HG03460 (cell line): ENCODE measurements around the gene PPM1D.

Experiments used
- ATAC-seq: cut with Tn5 transposase; IDR thresholded peaks from one replicate; pipeline ENCODE4 v1.9.1; 2021; ENCODE audit not compliant: unreplicated experiment

The PPM1D gene

GRCh38 chr17:60618080-60618479, 18.1 kb downstream of the PPM1D start:
- no peak for ATAC-seq

- no peak for ATAC-seq
These were observed 19.0 kb downstream of the PPM1D start for GRCh38 chr17:60618854-60619526.

- ATAC-seq: no peak
These were observed 23.0 kb downstream of the PPM1D start for GRCh38 chr17:60622961-60623360.

GRCh38 chr17:60623415-60623814, 23.4 kb downstream of the PPM1D start:
- ATAC-seq: no peak

- no peak for ATAC-seq
These were observed 27.1 kb downstream of the PPM1D start for GRCh38 chr17:60627124-60627523.

- no peak for ATAC-seq
These were observed 28.4 kb downstream of the PPM1D start for GRCh38 chr17:60628252-60628889.

GRCh38 chr17:60629120-60629519, 29.1 kb downstream of the PPM1D start:
- no peak for ATAC-seq

- no peak for ATAC-seq
These were observed 30.4 kb downstream of the PPM1D start for GRCh38 chr17:60630352-60630751.

GRCh38 chr17:60631119-60631518, 31.1 kb downstream of the PPM1D start:
- ATAC-seq: no peak

- no peak for ATAC-seq
These were observed 37.7 kb downstream of the PPM1D start for GRCh38 chr17:60637683-60638082.

GRCh38 chr17:60639019-60639330, 39.0 kb downstream of the PPM1D start:
- no peak for ATAC-seq

- no peak for ATAC-seq
These were observed 40.5 kb downstream of the PPM1D start for GRCh38 chr17:60640503-60640902.

- ATAC-seq: no peak
These were observed 41.1 kb downstream of the PPM1D start for GRCh38 chr17:60641126-60641525.

- no peak for ATAC-seq
These were observed 41.8 kb downstream of the PPM1D start for GRCh38 chr17:60641810-60642220.

- no peak for ATAC-seq
These were observed 46.0 kb downstream of the PPM1D start for GRCh38 chr17:60645918-60646523.

GRCh38 chr17:60646701-60647100, 46.7 kb downstream of the PPM1D start:
- no peak for ATAC-seq

- no peak for ATAC-seq
These were observed 47.7 kb downstream of the PPM1D start for GRCh38 chr17:60647705-60648104.

GRCh38 chr17:60652454-60653247, 52.7 kb downstream of the PPM1D start:
- peak; percentile 92 for ATAC-seq

- no peak for ATAC-seq
These were observed 53.6 kb downstream of the PPM1D start for GRCh38 chr17:60653569-60653968.

- ATAC-seq: no peak
These were observed 56.5 kb downstream of the PPM1D start for GRCh38 chr17:60656499-60656898.

GRCh38 chr17:60659156-60659555, 59.2 kb downstream of the PPM1D start:
- ATAC-seq: no peak

- ATAC-seq: no peak
These were observed 61.5 kb downstream of the PPM1D start for GRCh38 chr17:60661489-60661888.
